Adipocyte (in vitro differentiated cells): ENCODE measurements around the gene FCHO1.
A peak's percentile ranks its signal among the peaks of the same experiment; 100 is the strongest.

ENCODE experiments used
- DNase-seq: peaks from one replicate; pipeline ENCODE4 v3.0.0-alpha.2; 2015; ENCODE audit warnings: low read depth
- H3K27me3 ChIP-seq: replicated peaks from 2 replicates; pipeline ENCODE4 v1.7.0; 2013; ENCODE audit warnings: mild to moderate bottlenecking, low read length, moderate library complexity; ENCODE audit not compliant: control insufficient read depth, insufficient read depth
- H3K36me3 ChIP-seq: 2 replicates; pipeline ENCODE4 v1.7.0; 2013; ENCODE audit warnings: low read length, mild to moderate bottlenecking, moderate library complexity; ENCODE audit not compliant: control insufficient read depth, insufficient read depth, severe bottlenecking
- H3K4me1 ChIP-seq: 2 replicates; pipeline ENCODE4 v1.7.0; 2013; ENCODE audit warnings: mild to moderate bottlenecking, low read length, moderate library complexity; ENCODE audit not compliant: control insufficient read depth, insufficient read depth
- H3K4me3 ChIP-seq: 2 replicates; pipeline ENCODE4 v1.7.0; 2013; ENCODE audit warnings: mild to moderate bottlenecking, low read length, moderate library complexity
- H3K9ac ChIP-seq: 2 replicates; pipeline ENCODE4 v1.7.0; 2013; ENCODE audit warnings: mild to moderate bottlenecking, low read length, moderate library complexity
- H3K9me3 ChIP-seq: 2 replicates; pipeline ENCODE4 v1.7.0; 2013; ENCODE audit warnings: mild to moderate bottlenecking, low read length, moderate library complexity; ENCODE audit not compliant: control insufficient read depth

FCHO1 gene, protein sequence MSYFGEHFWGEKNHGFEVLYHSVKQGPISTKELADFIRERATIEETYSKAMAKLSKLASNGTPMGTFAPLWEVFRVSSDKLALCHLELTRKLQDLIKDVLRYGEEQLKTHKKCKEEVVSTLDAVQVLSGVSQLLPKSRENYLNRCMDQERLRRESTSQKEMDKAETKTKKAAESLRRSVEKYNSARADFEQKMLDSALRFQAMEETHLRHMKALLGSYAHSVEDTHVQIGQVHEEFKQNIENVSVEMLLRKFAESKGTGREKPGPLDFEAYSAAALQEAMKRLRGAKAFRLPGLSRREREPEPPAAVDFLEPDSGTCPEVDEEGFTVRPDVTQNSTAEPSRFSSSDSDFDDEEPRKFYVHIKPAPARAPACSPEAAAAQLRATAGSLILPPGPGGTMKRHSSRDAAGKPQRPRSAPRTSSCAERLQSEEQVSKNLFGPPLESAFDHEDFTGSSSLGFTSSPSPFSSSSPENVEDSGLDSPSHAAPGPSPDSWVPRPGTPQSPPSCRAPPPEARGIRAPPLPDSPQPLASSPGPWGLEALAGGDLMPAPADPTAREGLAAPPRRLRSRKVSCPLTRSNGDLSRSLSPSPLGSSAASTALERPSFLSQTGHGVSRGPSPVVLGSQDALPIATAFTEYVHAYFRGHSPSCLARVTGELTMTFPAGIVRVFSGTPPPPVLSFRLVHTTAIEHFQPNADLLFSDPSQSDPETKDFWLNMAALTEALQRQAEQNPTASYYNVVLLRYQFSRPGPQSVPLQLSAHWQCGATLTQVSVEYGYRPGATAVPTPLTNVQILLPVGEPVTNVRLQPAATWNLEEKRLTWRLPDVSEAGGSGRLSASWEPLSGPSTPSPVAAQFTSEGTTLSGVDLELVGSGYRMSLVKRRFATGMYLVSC

DNA sequence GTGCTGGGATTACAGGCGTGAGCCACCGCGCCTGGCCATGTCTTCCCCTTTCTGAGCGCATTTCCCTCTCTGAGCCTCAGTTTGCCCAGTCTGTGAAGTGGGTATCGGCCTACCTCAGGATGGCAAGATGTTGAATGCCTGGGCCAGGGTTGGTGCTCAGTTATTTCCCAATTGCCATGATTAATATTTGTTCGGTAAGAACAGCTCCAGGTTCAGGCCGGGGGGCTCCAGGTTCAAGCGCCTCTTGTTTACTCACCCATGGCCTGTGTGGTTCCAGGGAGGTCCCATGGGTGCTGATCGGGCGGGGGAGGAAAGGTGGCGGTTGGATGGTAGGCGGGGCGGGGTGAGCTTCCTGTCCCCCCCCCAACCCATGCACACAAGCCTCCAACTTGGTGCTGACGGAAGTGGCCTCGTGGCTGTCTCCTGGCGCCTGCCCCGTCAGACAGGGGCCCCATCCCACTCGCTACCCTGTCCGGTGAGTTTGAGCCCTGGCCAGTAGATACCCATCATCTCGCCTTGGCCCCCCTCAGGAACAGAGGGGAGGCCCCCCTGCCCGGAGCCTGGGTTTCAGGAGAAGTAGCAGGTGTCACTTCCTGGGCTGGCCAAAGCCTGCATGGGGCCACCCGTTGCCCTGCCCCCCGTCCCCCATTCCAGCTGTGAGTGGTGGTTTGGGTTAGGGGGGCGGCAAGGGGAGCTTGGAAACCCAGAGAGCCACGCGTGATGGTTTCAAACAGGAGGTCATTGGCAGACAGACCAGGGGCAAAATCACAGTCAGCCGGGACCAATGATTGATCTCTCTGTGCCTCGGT is at the start of gene FCHO1:
Gene FCHO1 (plus strand): TSS at position 375 of the 809 bp plus-strand sequence. CDS start 3,688 bp downstream, outside the sequence.
- DNase-seq: no peak
- H3K9me3 ChIP-seq: no peaks in the 10 kb centered on the region
- no peak within 1 kb of the TSS for H3K9ac ChIP-seq
- H3K4me3 ChIP-seq: no peak within 1 kb of the TSS
- H3K4me1 ChIP-seq: no peaks in the 10 kb centered on the region
- no peaks in the 10 kb centered on the region for H3K36me3 ChIP-seq
- no peaks in the 10 kb centered on the region for H3K27me3 ChIP-seq

DNA sequence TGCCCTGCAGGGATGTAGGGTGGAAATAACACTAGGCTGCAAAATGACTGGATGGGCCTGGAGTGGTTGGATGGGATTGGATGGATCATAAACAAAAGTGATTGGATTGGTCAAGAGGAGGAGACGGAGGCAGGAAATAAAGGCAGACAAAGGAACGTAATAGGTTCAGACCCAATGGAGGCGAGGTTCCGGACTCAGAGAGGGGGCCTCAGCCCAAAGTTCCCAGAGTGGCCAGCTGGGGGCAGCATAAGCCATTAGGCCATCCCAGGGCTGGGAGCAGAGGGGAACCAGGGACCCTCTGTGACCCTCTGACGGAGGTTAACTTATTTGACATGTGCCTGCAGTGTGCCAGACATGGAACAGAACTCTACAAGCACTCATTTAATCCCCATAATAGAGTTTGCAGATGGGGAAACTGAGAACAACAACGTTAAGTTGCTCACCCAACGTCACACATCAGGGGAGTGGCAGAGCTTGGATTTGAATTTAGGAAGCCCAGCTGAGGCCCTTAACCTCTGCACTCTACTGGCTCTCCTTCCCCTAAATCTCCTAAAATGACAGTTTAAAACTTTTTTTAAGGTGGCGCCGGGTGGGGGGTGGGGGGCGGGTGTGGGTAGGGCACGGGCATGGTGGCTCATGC is 47.3 kb upstream of the FCHO1 start:
- Histone ChIP-seq H3K9ac (no peak overlapping the region), H3K36me3 (no peaks in the 10 kb centered on the region), H3K9me3 (no peaks in the 10 kb centered on the region), H3K4me3 (no peak overlapping the region), H3K27me3 (peaks cover 11% of the 10 kb centered on the region), H3K4me1 (no peaks in the 10 kb centered on the region)
- DNase-seq: peak; percentile 41

DNA sequence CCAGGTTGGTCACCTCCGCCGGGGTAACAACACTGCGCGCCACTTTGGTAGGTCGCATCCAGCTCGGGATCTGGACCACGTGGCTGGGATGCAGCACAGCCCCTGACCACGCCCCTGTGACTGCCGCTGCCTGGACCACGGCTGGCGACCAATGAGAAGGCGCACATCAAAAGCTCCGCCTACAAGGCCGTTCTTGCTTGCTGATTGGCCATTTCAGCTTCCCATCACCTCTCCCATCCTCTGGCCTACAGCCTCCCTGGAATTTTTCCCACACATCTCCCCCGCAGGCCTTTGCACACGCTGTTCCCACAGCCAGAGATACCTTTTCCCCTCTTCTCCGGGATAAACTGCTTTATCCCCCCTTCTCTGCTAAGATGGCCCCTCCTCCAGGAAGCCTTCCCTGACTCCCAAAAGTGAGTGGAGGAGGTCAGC is 44.5 kb upstream of the FCHO1 start:
- no peaks in the 10 kb centered on the region for H3K36me3 ChIP-seq
- H3K4me1 ChIP-seq: no peaks in the 10 kb centered on the region
- peaks cover 1% of the 10 kb centered on the region for H3K27me3 ChIP-seq
- DNase-seq: peak; percentile 18
- no peaks in the 10 kb centered on the region for H3K9me3 ChIP-seq
- H3K9ac ChIP-seq: no peak overlapping the region
- H3K4me3 ChIP-seq: no peak overlapping the region

DNA sequence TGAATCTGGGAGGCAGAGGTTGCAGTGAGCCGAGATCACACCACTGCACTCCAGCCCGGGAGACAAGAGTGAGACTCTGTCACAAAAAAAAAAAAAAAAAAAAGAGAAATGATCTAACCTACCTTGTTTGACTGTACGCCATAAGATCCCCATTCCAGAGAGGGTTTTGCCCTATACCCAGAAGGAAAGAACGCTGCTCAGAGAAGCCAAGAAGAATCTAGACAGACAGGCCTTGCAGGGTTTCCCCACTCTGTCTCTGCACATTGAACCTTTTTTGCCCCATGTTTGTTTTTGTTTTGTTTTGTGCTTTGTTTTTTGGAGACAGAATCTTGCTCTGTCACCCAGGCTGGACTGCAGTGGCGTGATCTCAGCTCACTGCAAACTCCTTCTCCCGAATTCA is 39.4 kb upstream of the FCHO1 start:
- no peak for DNase-seq
- Histone ChIP-seq H3K4me3 (no peak overlapping the region), H3K9me3 (no peaks in the 10 kb centered on the region), H3K27me3 (no peaks in the 10 kb centered on the region), H3K36me3 (no peaks in the 10 kb centered on the region), H3K9ac (no peak overlapping the region), H3K4me1 (peaks cover 7% of the 10 kb centered on the region)

DNA sequence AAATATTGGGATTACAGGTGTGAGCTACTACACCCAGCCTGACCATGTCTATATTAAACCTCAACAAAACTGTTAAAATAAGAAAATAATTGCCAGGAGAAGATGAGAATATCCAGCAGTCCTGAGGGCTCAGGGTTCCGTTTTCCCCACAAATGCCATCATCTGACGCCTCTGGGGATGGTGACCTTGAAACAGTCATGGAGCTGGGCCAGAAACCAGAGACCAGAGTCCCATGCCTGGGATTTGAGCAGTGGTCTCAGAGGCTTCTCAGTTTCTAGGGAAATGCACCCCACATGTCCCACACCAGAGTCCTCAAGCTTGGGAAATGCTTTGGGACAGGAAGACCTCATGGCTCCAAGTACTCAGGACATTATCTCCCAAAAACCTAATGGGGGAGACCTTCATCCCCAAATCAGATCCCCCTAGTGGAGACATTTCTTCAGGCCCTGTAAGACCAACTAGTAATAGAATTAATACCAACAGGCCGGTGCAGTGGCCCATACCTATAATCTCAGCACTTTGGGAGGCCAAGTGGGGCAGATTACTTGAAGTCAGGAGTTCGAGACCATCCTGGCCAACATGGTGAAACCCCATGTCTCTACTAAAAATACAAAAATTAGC is 34.9 kb upstream of the FCHO1 start:
- no peaks in the 10 kb centered on the region for H3K9me3 ChIP-seq

DNA sequence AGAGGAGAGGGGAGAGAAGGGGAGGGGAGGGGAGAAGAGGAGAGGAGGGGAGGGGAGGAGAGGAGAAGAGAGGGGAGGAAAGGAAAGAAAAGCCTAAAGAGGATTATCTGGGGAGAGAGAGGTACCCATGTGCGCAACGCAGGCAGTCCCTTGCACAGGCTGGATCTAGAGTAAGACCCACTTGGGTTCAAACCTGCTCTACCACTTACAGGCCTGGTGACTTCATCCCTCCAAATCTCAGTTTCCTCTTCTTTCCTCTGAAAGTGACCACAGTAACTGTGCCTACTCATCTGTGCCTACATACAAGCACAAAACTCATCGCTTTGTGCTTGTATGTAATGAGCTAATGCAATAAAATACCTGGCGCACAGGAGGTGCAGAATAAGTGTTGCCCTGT is 32.7 kb upstream of the FCHO1 start:
- Histone ChIP-seq H3K9ac (no peak overlapping the region), H3K36me3 (no peaks in the 10 kb centered on the region), H3K9me3 (no peaks in the 10 kb centered on the region), H3K4me1 (peaks cover 44% of the 10 kb centered on the region), H3K4me3 (peak overlapping the region; percentile 92), H3K27me3 (no peaks in the 10 kb centered on the region)
- DNase-seq: no peak

More for the DNA sequence above, 34.9 kb upstream of the FCHO1 start:
- Histone ChIP-seq H3K27me3 (no peaks in the 10 kb centered on the region), H3K4me3 (no peak overlapping the region), H3K9ac (peak overlapping the region; percentile 45), H3K36me3 (no peaks in the 10 kb centered on the region), H3K4me1 (peaks cover 29% of the 10 kb centered on the region)
- no peak for DNase-seq

DNA sequence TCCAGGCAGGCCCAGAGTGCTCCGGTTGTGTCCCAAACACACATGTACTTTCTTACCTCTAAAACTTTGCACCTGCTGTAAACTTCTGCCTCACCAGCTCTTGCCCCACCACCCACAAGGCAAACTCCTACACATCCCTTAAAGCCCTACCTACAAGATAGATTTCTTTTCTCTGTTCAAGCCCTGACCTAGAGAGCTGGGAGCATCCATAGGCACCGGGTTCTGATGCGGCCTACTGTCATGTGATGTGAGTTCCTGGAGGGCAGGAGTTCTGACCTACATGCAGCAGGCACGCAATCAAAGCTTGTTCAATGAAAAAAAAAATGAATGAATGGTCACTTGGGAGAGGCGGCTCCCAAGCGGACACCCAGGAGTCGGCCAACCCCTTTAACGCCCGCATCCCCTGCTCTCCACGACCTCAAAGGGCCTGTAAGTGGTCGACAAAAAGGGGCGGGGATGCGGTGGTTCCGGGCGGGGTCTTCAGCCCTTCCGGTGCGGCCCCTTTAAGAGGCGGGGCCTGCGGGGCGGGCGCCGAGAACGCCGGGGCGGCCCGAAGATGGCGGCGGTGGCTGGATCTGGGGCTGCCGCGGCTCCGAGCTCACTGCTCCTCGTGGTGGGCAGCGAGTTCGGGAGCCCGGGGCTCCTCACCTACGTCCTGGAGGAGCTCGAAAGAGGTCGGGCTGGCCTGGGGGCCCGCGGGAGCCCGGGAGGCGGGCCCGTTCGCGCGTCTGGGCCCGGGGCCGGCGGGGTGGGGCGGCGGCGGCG is 32.1 kb upstream of the FCHO1 start, which contains the start of gene MAP1S:
Gene MAP1S (plus strand): TSS at position 534 of the 765 bp plus-strand sequence. CDS start 23 bp downstream, at position 557.
- peak; percentile 80 for DNase-seq
- Histone ChIP-seq H3K9me3 (no peaks in the 10 kb centered on the region), H3K36me3 (peaks cover 5% of the 10 kb centered on the region), H3K27me3 (no peaks in the 10 kb centered on the region), H3K4me3 (peak within 1 kb of the TSS; percentile 92), H3K4me1 (peaks cover 44% of the 10 kb centered on the region), H3K9ac (peak within 1 kb of the TSS; percentile 88)

DNA sequence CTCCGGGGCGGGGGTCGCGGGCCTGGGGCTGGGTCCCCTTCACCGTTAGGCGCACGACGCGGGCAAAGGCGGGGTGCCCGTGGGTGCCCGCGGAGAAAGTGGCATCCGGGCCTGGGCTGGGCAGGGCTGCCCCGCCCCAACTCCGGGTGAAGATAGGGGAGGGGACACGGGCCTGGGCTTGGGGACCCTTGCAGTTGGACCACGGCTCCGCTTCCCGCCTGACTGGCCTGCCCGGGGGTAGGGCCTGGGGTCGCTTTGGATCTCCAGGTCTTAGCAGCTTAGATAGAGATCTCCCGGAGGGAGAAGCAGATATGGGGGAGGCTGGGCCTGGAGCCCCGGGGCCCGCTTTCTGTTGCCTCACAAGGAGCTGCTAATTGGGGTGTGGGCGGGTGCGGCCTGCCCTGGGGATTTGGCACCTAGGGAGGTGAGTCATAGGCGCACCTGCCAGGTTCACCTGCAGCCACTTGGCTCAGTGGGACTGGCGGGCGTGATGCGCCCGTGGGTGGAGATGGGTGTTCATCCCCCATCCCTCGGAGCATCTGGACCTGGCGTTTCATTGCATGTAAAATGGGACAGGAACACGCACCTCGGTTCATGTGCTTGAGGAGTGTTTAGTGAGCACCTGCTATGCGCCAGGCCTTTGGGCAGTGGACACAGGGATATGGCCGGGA is 31.4 kb upstream of the FCHO1 start:
- H3K4me3 ChIP-seq: peak overlapping the region; percentile 92
- no peaks in the 10 kb centered on the region for H3K27me3 ChIP-seq
- H3K4me1 ChIP-seq: peaks cover 44% of the 10 kb centered on the region
- peak overlapping the region; percentile 88 for H3K9ac ChIP-seq
- peaks cover 12% of the 10 kb centered on the region for H3K36me3 ChIP-seq
- DNase-seq: peak; percentile 33
- H3K9me3 ChIP-seq: no peaks in the 10 kb centered on the region

DNA sequence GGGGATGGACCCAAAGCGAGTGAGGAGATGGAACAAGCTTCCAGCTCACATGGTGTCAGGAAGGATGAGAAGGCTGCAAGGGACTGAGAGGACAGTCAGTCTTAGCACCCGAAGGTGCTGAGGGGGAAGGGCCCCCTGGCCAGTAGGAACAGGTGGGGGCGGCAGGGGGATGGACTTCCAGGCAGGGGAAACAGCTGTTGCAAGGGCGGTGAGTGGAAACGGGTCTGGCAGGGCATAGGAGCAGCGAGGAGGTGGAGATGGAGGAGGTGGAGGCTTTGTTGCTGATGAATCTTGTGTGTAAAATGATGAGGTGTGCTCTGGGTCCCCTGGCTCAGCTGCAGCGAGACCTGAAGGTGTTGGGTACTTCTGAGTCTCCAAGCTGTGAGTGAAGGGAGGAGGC is 30.8 kb upstream of the FCHO1 start:
- DNase-seq: peak; percentile 15
- Histone ChIP-seq H3K4me3 (peak overlapping the region; percentile 92), H3K27me3 (no peaks in the 10 kb centered on the region), H3K9me3 (no peaks in the 10 kb centered on the region), H3K36me3 (peaks cover 18% of the 10 kb centered on the region), H3K4me1 (peaks cover 44% of the 10 kb centered on the region), H3K9ac (peak overlapping the region; percentile 88)
